Breast epithelium (tissue), 4 donors: Measurements from ENCODE around the gene CNBD2. TPM values are rescaled to one million over a fixed set of nuclear protein-coding genes. Genes with fewer than 3 reads are reported as not detected.

Source experiments
- DNase-seq, 2 donors: peaks; one replicate each; pipeline ENCODE4 v3.0.0-alpha.2; 2019; ENCODE audit warnings: low spot score in 2 of 2
- H3K27ac ChIP-seq, 2 donors: fragments of 200-600 bp; sonication (generic) in 1 of 2; one replicate each; pipeline ENCODE4 v1.5.1; 2016 to 2019; ENCODE audit warnings: mild to moderate bottlenecking in 1 of 2
- H3K27me3 ChIP-seq, 2 donors: fragments of 200-600 bp; sonication (generic) in 1 of 2; one replicate each; pipeline versions ENCODE4 v1.5.1 to v1.6.0; 2017 to 2019; ENCODE audit warnings: control low read depth in 1 of 2, mild to moderate bottlenecking in 1 of 2
- H3K36me3 ChIP-seq: fragments of 200-600 bp; one replicate; pipeline ENCODE4 v1.5.1; 2019
- H3K4me1 ChIP-seq, 2 donors: fragments of 200-600 bp; sonication (generic); one replicate each; pipeline ENCODE4 v1.5.1; 2016 to 2019; ENCODE audit warnings: control low read depth in 1 of 2
- H3K4me3 ChIP-seq, 3 donors: fragments of 200-600 bp; sonication (generic); 1 replicate in 2 of 3; 2 replicates in 1 of 3; pipeline ENCODE4 v1.5.1; 2016 to 2019; ENCODE audit warnings: mild to moderate bottlenecking in 3 of 3, moderate library complexity in 2 of 3
- H3K9me3 ChIP-seq, 2 donors: fragments of 200-600 bp; sonication (generic) in 1 of 2; one replicate each; pipeline ENCODE4 v1.5.1; 2016 to 2019; ENCODE audit warnings: control low read depth in 1 of 2
- POLR2A ChIP-seq: fragments of 450-650 bp; IDR thresholded peaks from one replicate; pipeline ENCODE4 v1.6.1; 2016; ENCODE audit warnings: antibody characterized with exemption, mild to moderate bottlenecking, moderate library complexity
- POLR2AphosphoS5 ChIP-seq, 3 donors: sonication (generic); formaldehyde crosslinking; IDR thresholded peaks; one replicate each; pipeline ENCODE4 v1.6.1; 2017; ENCODE audit warnings: antibody characterized with exemption in 3 of 3
- intact Hi-C: fragments of 100-400 bp; cut with DNase I; formaldehyde crosslinking; loops from one replicate; pipeline ENCODE4 v1.15.1; 2023; ENCODE audit warnings: low total_unique reads
- total RNA-seq, 3 donors: library from RNA; depleted of rRNA; stranded (reverse); fragments of >200 nt; gene quantifications; one replicate each; pipeline ENCODE4 v1.1.0, GENCODE V29; 2016
- TF ChIP-seq, protein P1 (sequence below), 3 donors: fragments of 450-650 bp; IDR thresholded peaks; one replicate each; pipeline ENCODE4 v1.5.1; 2016 to 2017; ENCODE audit warnings: antibody characterized with exemption in 3 of 3, mild to moderate bottlenecking in 3 of 3, moderate library complexity in 3 of 3

CNBD2 gene
- total RNA-seq, 3 donors from 2014 or later = 2.2 to 6.7 (median 2.3) TPM

- Histone ChIP-seq H3K4me1 (peaks cover 4 to 12% of the 10 kb centered on the region in 2 donors), H3K27ac (peak overlapping the region; percentile 98 to 99), H3K27me3 (no peaks in the 10 kb centered on the region), H3K9me3 (no peaks in the 10 kb centered on the region), H3K4me3 (peak overlapping the region; percentile 95 to 96 (median 95)), H3K36me3 (no peaks in the 10 kb centered on the region)
- DNase-seq = no peak
- intact Hi-C loops = no loop called here
- TF ChIP-seq POLR2AphosphoS5 (IDR thresholded peaks at IDR 0.05) = no peak
- TF ChIP-seq POLR2A = no peak
- TF ChIP-seq, protein P1, sequence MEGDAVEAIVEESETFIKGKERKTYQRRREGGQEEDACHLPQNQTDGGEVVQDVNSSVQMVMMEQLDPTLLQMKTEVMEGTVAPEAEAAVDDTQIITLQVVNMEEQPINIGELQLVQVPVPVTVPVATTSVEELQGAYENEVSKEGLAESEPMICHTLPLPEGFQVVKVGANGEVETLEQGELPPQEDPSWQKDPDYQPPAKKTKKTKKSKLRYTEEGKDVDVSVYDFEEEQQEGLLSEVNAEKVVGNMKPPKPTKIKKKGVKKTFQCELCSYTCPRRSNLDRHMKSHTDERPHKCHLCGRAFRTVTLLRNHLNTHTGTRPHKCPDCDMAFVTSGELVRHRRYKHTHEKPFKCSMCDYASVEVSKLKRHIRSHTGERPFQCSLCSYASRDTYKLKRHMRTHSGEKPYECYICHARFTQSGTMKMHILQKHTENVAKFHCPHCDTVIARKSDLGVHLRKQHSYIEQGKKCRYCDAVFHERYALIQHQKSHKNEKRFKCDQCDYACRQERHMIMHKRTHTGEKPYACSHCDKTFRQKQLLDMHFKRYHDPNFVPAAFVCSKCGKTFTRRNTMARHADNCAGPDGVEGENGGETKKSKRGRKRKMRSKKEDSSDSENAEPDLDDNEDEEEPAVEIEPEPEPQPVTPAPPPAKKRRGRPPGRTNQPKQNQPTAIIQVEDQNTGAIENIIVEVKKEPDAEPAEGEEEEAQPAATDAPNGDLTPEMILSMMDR (IDR thresholded peaks at IDR 0.05) = no peak
Observed at GRCh38 chr20:35952480-35953386, 15.7 kb upstream of the CNBD2 start.

DNA sequence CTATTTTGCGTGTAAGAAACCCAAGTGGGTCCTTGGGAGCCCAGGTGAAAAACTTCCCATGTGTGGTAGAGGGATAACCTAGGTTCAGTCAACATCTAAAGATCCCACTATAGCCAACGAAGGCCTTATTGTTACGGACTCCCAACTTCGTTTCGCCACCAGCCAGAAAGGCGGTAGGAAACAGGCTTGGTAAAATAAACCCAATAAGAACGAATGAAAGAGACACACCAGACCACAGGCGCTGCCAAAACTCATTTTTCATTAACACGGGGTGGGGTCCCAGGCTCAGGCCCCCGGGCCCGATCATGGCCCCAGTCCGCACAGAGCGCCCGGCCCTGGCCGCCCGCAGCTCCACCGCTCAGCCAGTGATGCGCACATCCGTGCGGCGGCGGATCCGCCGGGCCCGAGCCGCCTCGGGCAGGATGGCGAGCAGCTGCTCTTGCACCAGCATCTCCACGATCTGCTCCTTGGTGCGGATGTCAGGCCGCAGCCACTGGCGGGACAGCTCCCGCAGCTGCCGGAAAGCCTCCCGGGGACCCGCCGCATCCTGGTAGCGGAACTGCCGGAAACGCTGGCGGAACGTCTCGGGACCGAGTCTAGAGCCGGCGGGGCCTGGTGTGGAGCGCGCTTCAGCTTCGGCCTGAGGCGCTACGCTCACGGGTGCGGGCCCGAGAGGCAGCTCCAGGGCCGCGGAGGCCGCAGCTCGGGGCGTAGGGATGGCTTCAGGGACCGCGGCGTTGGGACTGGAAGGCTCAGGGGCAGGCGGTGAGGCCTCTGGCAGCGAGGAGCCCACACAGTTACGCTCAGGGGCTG, 14.8 kb upstream of the CNBD2 start:
- peak; percentile 27 to 61 for DNase-seq
- intact Hi-C loops = no loop called here

GRCh38 chr20:35954200-35954906, 14.0 kb upstream of the CNBD2 start, which contains the start of gene SCAND1:
Gene SCAND1, minus strand, starts transcription at chr20:35954502. Its CDS starts 218 bp downstream, at chr20:35954284.
- intact Hi-C loops = no loop called here
- peak within 1 kb of the TSS; percentile 95 to 96 (median 95) for H3K4me3 ChIP-seq
- no peaks in the 10 kb centered on the region for H3K9me3 ChIP-seq
- DNase-seq = peak; percentile 95 to 96
- H3K36me3 ChIP-seq = no peaks in the 10 kb centered on the region
- H3K27ac ChIP-seq = peak within 1 kb of the TSS; percentile 98 to 99
- TF ChIP-seq, protein P1 (IDR thresholded peaks at IDR 0.05) = peak; percentile 76 to 97 (median 91)
- peak; percentile 57 for TF ChIP-seq POLR2A
- TF ChIP-seq POLR2AphosphoS5 (IDR thresholded peaks at IDR 0.05) = peak; percentile 55 to 77 (median 70)
- H3K4me1 ChIP-seq = peaks cover 4 to 12% of the 10 kb centered on the region in 2 donors
- H3K27me3 ChIP-seq = no peaks in the 10 kb centered on the region

More for the DNA sequence above, 14.8 kb upstream of the CNBD2 start:
- Histone ChIP-seq H3K9me3 (no peaks in the 10 kb centered on the region), H3K4me3 (peak overlapping the region; percentile 95 to 96 (median 95)), H3K36me3 (no peaks in the 10 kb centered on the region), H3K27ac (peak overlapping the region; percentile 98 to 99), H3K27me3 (no peaks in the 10 kb centered on the region), H3K4me1 (peaks cover 4 to 12% of the 10 kb centered on the region in 2 donors)
- no peak for TF ChIP-seq POLR2A
- TF ChIP-seq, protein P1 (IDR thresholded peaks at IDR 0.05) = no peak
- TF ChIP-seq POLR2AphosphoS5 (IDR thresholded peaks at IDR 0.05) = peak in 1 of 3 donors; percentile 12

GRCh38 chr20:35954907-35955251, 13.5 kb upstream of the CNBD2 start:
- no peak for TF ChIP-seq POLR2A
- TF ChIP-seq, protein P1 (IDR thresholded peaks at IDR 0.05) = no peak
- no peak for TF ChIP-seq POLR2AphosphoS5 (IDR thresholded peaks at IDR 0.05)
- H3K9me3 ChIP-seq = no peaks in the 10 kb centered on the region
- H3K27me3 ChIP-seq = no peaks in the 10 kb centered on the region
- intact Hi-C loops = no loop called here
- no peaks in the 10 kb centered on the region for H3K36me3 ChIP-seq
- no peak for DNase-seq
- peak overlapping the region; percentile 95 to 96 (median 95) for H3K4me3 ChIP-seq
- H3K27ac ChIP-seq = peak overlapping the region; percentile 98 to 99
- H3K4me1 ChIP-seq = peaks cover 4 to 12% of the 10 kb centered on the region in 2 donors
